DOHH2 (cell line): ENCODE results near the gene SLC38A1.

Experiments
- H3F3A ChIP-seq: fragments of 200-600 bp; sonication (generic), shearing (Covaris generic); 2 replicates; pipeline ENCODE4 v1.6.0; 2016; ENCODE audit warnings: antibody characterized with exemption, mild to moderate bottlenecking; ENCODE audit not compliant: control insufficient read depth, insufficient read depth
- H3K27ac ChIP-seq: fragments of 200-600 bp; sonication (generic); 2 replicates; pipeline ENCODE4 v1.5.1; 2014; ENCODE audit warnings: low read depth, mild to moderate bottlenecking, low read length, moderate library complexity
- H3K27me3 ChIP-seq: fragments of 200-600 bp; sonication (generic); 2 replicates; pipeline ENCODE4 v1.6.1; 2014; ENCODE audit warnings: mild to moderate bottlenecking, low read length, mixed read lengths; ENCODE audit not compliant: control insufficient read depth
- H3K36me3 ChIP-seq: fragments of 200-600 bp; sonication (generic); 2 replicates; pipeline ENCODE4 v1.6.1; 2014; ENCODE audit warnings: mild to moderate bottlenecking, low read length, moderate library complexity, mixed read lengths; ENCODE audit not compliant: control insufficient read depth
- H3K4me1 ChIP-seq: fragments of 200-600 bp; sonication (generic); 2 replicates; pipeline ENCODE4 v1.6.1; 2014; ENCODE audit warnings: mild to moderate bottlenecking, low read length, mixed read lengths; ENCODE audit not compliant: control insufficient read depth
- H3K4me2 ChIP-seq: fragments of 200-600 bp; sonication (generic); 2 replicates; pipeline ENCODE4 v1.6.0; 2014; ENCODE audit warnings: mild to moderate bottlenecking, low read length, moderate library complexity
- H3K4me3 ChIP-seq: fragments of 200-600 bp; sonication (generic); 2 replicates; pipeline ENCODE4 v1.5.1; 2014; ENCODE audit warnings: mild to moderate bottlenecking, low read length, mixed read lengths
- H3K79me2 ChIP-seq: fragments of 200-600 bp; sonication (generic); 2 replicates; pipeline ENCODE4 v1.6.1; 2014; ENCODE audit warnings: mild to moderate bottlenecking, low read length, mixed read lengths; ENCODE audit not compliant: control insufficient read depth
- H3K9me2 ChIP-seq: fragments of 200-600 bp; sonication (generic); replicated peaks from 2 replicates; pipeline ENCODE4 v1.6.1; 2014; ENCODE audit warnings: mild to moderate bottlenecking, low read length, mixed read lengths; ENCODE audit not compliant: control insufficient read depth
- H3K9me3 ChIP-seq: fragments of 200-600 bp; sonication (generic); 2 replicates; pipeline ENCODE4 v1.6.1; 2014; ENCODE audit warnings: antibody characterized with exemption, low read length, mixed read lengths; ENCODE audit not compliant: control insufficient read depth, insufficient read depth
- H4K20me1 ChIP-seq: fragments of 200-600 bp; sonication (generic); 2 replicates; pipeline ENCODE4 v1.6.0; 2014; ENCODE audit warnings: low read depth, mild to moderate bottlenecking, antibody characterized with exemption, low read length, moderate library complexity; ENCODE audit not compliant: control insufficient read depth, insufficient read depth
- CTCF ChIP-seq: fragments of 200-600 bp; sonication (generic); IDR thresholded peaks from one replicate; pipeline ENCODE4 v1.5.1; 2014; ENCODE audit warnings: antibody characterized with exemption, mild to moderate bottlenecking, low read depth, low read length; ENCODE audit not compliant: poor library complexity, severe bottlenecking
- EZH2phosphoT487 ChIP-seq: fragments of 200-600 bp; sonication (generic); IDR thresholded peaks from 2 replicates; pipeline ENCODE4 v1.6.1; 2017; ENCODE audit warnings: borderline replicate concordance, mild to moderate bottlenecking, antibody characterized with exemption, low read length, moderate library complexity, mixed read lengths

SLC38A1 gene

GRCh38 chr12:46217541-46218321, 51.1 kb downstream of the SLC38A1 start:
- Histone ChIP-seq H3K27ac (peak overlapping the region; percentile 63), H3F3A (peaks cover 3% of the 10 kb centered on the region; the same call in 1 of the 2 replicates), H3K4me2 (peak overlapping the region; percentile 89), H3K9me2 (no peaks in the 10 kb centered on the region), H3K79me2 (peaks cover 84% of the 10 kb centered on the region), H3K9me3 (no peaks in the 10 kb centered on the region), H3K4me1 (peaks cover 75% of the 10 kb centered on the region), H3K27me3 (no peaks in the 10 kb centered on the region), H3K4me3 (peak overlapping the region; percentile 69), H3K36me3 (peaks cover 97% of the 10 kb centered on the region), H4K20me1 (peaks cover 11% of the 10 kb centered on the region)
- TF ChIP-seq EZH2phosphoT487: no peak
- TF ChIP-seq CTCF: no peak

GRCh38 chr12:46214668-46215436, 54.0 kb downstream of the SLC38A1 start:
- peaks cover 93% of the 10 kb centered on the region for H3K79me2 ChIP-seq
- H3F3A ChIP-seq: no peaks in the 10 kb centered on the region
- no peak overlapping the region for H3K27ac ChIP-seq
- H3K27me3 ChIP-seq: no peaks in the 10 kb centered on the region
- H3K4me3 ChIP-seq: no peak overlapping the region
- TF ChIP-seq EZH2phosphoT487 (no peak), CTCF (no peak)
- no peaks in the 10 kb centered on the region for H3K9me2 ChIP-seq
- peaks cover 11% of the 10 kb centered on the region for H4K20me1 ChIP-seq
- no peaks in the 10 kb centered on the region for H3K9me3 ChIP-seq
- peaks cover 68% of the 10 kb centered on the region for H3K4me1 ChIP-seq
- peaks cover 98% of the 10 kb centered on the region for H3K36me3 ChIP-seq
- no peak overlapping the region for H3K4me2 ChIP-seq

GRCh38 chr12:46212108-46212982, 56.5 kb downstream of the SLC38A1 start:
- Histone ChIP-seq H3K79me2 (peaks cover 84% of the 10 kb centered on the region), H3K4me3 (no peak overlapping the region), H3K4me1 (peaks cover 68% of the 10 kb centered on the region), H3F3A (no peaks in the 10 kb centered on the region), H3K9me2 (no peaks in the 10 kb centered on the region), H4K20me1 (no peaks in the 10 kb centered on the region), H3K4me2 (no peak overlapping the region), H3K27me3 (no peaks in the 10 kb centered on the region), H3K27ac (no peak overlapping the region), H3K9me3 (no peaks in the 10 kb centered on the region), H3K36me3 (peaks cover 98% of the 10 kb centered on the region)
- TF ChIP-seq CTCF: no peak
- no peak for TF ChIP-seq EZH2phosphoT487
